ENCODE data around the gene TOM1.

TOM1 gene

DNA sequence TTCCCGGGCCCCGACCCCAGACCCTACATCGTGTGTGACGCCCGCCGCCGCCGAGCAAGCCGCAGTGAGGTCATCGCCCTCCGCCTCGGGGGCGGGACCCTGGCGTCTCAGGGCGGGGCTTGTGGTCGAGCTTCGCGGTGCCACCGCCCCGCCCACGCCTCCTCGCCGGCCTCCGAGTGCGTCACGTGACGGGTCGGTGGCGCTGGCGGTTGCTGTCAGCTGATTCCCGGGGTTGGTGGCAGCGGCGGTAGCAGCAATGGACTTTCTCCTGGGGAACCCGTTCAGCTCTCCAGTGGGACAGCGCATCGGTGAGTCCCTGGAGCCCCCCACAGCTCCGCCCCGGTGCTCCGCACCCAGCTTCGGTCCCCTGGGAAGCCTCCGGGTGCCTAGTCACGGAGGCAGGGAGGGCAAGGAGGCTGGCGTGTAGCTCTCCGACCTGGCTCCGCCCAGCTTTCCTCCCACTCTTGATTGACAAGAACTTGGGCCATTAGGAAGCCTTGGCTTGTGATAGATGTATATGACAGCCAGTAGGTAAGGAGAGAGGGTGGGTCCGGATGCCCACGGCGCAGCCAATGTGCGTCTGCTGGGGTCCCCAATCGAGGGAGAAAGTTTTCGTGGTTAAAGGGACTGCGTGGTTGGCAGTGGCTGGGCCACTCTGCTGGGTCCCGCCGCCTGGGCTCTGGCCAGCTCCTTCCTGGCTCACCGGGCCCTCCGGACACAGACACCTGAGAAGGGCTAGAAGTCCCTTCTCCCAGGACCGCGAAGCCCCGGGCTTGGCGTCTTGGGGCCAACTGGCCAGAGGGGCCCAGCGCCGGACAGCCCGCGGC lies at the start of gene TOM1:
Gene TOM1 (plus strand): TSS at position 222 of the 827 bp plus-strand sequence. CDS start 35 bp downstream, at position 257.
- peak; percentile 91 for DNase-seq (ENCODE audit: extremely low read depth in 1 of 2, low read depth in 1 of 2)

DNA sequence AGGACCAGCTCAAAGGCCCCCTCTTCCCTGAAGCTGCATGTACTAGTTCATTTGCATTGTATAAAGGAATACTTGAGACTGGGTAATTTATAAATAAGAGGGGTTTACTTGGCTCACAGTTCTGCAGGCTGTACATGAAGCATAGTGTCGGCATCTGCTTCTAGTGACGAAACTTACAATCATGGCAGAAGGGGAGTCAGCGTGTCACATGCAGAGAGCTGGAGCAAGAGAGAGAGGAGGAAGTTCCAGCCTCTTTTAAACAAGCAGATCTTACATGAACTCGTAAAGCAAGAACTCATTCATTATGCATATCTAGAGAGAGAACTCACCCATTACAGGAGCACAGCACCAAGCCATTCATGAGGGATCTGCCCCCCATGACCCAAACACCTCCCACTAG lies 49.5 kb upstream of the TOM1 start:
- no peak for DNase-seq (ENCODE audit: extremely low read depth in 1 of 2, low read depth in 1 of 2)

DNA sequence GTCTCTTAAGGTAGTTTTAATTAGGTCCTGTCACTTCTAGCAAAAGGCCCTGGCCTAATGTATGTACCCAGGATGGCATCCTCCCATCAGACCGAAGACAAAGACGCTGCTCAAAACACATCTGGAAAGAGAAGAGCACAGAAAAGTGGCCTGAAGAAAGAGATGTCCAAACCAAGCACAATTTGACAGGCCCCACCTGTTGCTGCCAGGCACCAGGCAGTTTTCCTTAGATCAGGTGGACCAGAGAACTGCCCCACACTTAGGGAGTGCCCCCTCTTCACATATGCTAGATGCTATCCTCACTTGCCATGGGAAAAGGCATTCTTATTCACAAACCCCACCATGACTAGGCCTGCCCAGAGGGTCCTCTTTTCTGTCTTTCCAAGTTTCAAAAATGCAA lies 45.7 kb upstream of the TOM1 start:
- DNase-seq (ENCODE audit: extremely low read depth in 1 of 2, low read depth in 1 of 2): no peak

DNA sequence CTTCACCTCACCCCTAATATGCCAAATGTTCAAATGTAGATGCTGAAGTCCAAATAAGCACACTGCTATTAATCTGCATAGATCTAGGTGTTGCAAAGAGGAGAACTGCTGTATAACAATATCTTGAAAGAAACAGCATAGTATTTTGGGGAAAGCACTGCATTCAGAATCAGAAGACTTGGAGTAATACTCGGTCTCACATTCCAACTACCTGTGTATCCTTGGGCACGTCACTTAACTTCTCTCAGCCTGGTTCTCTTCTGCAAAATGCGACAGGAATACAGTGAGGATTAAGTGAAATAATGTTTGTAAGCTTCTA lies 42.7 kb upstream of the TOM1 start:
- no peak for DNase-seq (ENCODE audit: extremely low read depth in 1 of 2, low read depth in 1 of 2)

DNA sequence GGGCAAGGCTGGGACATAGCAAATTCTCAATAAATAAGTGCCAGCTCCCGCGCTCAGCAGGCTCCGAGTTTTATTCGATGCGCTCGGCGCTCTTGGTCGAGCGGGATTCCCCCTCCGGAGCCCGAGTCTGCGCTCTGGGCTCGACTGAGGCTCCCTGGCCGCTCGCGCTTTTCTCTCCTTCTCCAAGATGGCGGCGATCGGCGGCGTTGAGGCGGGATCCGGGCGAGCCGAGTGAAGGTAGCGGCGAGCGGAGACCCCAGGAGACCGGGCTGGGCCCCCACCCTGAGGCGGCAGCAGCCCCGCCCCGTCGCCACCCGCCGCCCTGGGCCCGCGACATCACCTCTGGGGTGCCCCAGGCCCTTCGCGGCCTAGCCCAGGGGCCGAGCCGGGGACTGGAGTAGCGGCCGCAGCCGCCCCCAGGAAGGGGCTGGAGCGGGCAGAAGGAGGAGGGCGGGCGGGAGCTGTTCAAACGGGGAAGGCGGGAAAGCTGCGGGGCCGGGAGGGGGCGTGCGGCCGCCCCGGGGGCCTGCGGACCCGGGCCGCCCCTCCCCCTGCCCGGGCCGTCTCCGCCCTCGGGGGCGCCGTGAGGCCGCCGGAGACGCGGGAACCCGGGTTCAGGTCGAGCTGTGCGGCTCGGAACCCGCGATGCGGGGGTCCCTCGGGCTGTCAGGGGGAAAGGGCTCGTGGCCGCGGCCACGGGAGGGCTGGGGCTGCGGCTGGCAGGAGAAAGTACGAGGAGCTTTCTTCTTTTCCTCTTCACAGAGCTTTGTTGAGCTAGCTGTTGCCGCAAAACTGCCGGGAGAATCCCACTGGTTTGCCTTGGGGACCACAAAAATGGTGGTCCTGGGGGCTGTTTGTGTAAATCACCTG lies 42.1 kb upstream of the TOM1 start, which contains the start of gene HMGXB4:
Gene HMGXB4 (plus strand): TSS at position 173 of the 870 bp plus-strand sequence. CDS start 4,898 bp downstream, outside the sequence.
- DNase-seq (ENCODE audit: extremely low read depth in 1 of 2, low read depth in 1 of 2): peak; percentile 63 to 77

- no peak for DNase-seq (ENCODE audit: extremely low read depth in 1 of 2, low read depth in 1 of 2)
Measured at GRCh38 chr22:35258191-35258988, 41.3 kb upstream of the TOM1 start.

DNA sequence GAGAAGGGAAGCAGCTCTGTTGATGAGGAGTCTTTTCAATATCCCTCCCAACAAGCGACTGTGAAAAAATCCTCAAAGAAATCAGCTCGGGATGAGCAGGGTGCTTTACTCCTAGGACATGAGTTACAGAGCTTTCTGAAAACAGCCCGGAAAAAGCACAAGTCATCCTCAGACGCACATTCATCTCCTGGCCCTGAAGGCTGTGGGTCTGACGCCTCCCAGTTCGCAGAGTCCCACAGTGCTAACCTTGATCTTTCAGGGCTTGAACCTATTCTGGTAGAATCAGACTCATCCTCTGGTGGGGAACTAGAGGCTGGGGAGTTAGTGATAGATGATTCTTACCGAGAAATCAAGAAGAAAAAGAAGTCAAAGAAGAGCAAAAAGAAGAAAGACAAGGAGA lies 34.7 kb upstream of the TOM1 start:
- no peak for DNase-seq (ENCODE audit: extremely low read depth in 1 of 2, low read depth in 1 of 2)

DNA sequence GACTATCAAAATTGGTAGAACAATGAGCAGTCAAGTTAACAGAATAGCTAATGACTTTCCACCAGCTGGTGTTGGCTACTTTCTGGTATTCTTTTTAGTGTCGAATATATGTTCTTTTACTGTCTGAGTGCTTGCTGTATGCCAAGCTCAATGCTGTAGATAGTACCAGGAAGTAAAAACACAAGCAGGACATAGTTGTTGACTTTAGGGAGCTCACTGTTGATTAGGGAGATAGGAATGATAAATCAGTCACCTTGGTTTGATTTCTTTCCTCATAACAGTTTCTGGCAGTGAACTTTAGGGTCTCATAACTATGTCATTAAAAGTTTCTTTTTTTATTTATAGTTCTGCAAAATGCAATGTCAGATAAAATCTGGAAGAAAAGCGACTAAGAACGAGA lies 33.4 kb upstream of the TOM1 start:
- no peak for DNase-seq (ENCODE audit: extremely low read depth in 1 of 2, low read depth in 1 of 2)

DNA sequence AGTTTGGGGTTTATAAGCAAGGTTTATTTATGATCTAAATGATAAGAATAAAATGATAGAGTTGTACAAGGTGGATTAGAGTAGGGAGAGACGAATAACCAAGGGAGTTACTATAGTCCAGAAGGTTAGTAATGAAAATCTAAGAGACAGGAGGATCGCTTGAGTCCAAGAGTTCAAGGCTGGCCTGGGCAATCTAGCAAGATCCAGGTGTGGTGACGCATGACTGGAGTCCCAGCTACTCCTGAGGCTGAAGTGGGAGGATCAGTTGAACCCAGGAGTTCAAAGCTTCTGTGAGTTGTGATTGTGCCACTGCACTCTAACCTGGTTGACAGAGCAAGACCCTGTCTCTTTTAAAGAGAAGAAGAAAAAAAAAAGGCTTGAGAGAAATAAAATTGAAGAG lies 30.1 kb upstream of the TOM1 start:
- DNase-seq (ENCODE audit: extremely low read depth in 1 of 2, low read depth in 1 of 2): no peak

- DNase-seq (ENCODE audit: extremely low read depth in 1 of 2, low read depth in 1 of 2): no peak
Measured at GRCh38 chr22:35274154-35274871, 25.4 kb upstream of the TOM1 start.

DNA sequence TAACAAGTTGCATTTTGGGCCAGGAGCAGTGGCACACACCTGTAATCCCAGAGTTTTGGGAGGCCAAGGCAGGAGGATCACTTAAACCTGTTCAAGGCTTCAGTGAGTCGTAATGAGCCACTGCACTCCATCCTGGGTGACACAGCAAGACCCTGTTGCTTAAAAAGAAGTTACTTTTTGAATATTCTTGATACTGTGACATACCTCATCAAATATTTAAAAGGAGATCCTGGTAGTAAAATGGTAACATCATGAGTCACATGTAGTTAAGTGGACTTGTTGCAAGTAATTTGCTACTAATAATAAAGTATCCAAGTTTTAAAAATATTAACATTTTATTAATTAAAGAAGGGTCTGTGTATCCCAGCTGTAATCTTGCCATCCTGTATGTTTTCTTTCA lies 24.1 kb upstream of the TOM1 start:
- no peak for DNase-seq (ENCODE audit: extremely low read depth in 1 of 2, low read depth in 1 of 2)

GRCh38 chr22:35276019-35276418 lies 23.7 kb upstream of the TOM1 start:
- no peak for DNase-seq (ENCODE audit: extremely low read depth in 1 of 2, low read depth in 1 of 2)

DNA sequence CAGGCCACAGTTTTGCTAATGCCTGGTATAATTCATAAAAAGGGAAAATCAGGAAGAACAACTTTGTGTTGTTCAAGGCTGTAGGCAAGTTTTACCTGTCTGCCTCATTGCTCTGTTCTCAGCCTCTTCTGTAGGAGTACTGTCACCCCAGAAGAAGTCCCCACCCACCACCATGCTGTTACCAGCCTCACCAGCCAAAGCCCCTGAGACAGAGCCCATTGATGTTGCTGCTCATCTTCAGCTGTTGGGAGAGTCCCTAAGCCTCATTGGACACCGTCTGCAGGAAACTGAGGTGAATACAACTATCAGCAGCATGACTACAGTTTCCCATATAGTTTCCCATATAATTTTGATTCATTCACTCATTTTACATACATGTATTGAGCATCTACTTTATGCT lies 11.6 kb upstream of the TOM1 start:
- no peak for DNase-seq (ENCODE audit: extremely low read depth in 1 of 2, low read depth in 1 of 2)

GRCh38 chr22:35292786-35293185 lies 6.9 kb upstream of the TOM1 start:
- no peak for DNase-seq (ENCODE audit: extremely low read depth in 1 of 2, low read depth in 1 of 2)

- DNase-seq (ENCODE audit: extremely low read depth in 1 of 2, low read depth in 1 of 2): no peak
Measured at GRCh38 chr22:35296051-35296450, 3.6 kb upstream of the TOM1 start.

GRCh38 chr22:35299217-35299672 lies 449 bp upstream of the TOM1 start:
- no peak for DNase-seq (ENCODE audit: extremely low read depth in 1 of 2, low read depth in 1 of 2)

GRCh38 chr22:35301372-35301874 lies 1.7 kb downstream of the TOM1 start:
- no peak for DNase-seq (ENCODE audit: extremely low read depth in 1 of 2, low read depth in 1 of 2)

DNA sequence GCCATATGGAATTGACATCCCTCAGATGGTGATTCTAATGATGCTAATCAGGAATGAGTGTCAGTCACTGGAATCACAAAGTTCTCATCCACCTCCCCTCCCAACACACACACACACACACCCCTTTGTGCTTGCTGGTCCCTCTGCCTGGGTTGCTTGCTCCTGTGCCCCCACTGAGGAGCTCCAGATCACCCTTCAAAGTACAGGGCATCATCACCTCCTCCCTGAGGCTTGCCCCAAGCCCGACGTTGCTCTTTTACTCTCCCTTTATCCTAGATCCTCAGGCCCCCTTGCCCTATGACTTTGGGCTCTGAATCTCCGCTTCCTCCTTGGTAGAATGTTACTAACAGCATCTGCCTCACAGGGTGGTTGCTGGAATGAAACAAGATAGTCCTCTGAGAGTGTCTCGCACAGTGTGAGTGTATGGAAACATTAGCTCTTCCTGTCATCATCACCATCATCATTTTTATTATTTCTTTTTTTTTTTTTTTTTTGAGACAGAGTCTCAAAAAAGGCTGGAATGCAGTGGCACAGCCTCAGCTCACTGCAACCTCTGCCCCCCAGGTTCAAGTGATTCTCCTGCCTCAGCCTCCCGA lies 3.4 kb downstream of the TOM1 start:
- no peak for DNase-seq (ENCODE audit: extremely low read depth in 1 of 2, low read depth in 1 of 2)

DNA sequence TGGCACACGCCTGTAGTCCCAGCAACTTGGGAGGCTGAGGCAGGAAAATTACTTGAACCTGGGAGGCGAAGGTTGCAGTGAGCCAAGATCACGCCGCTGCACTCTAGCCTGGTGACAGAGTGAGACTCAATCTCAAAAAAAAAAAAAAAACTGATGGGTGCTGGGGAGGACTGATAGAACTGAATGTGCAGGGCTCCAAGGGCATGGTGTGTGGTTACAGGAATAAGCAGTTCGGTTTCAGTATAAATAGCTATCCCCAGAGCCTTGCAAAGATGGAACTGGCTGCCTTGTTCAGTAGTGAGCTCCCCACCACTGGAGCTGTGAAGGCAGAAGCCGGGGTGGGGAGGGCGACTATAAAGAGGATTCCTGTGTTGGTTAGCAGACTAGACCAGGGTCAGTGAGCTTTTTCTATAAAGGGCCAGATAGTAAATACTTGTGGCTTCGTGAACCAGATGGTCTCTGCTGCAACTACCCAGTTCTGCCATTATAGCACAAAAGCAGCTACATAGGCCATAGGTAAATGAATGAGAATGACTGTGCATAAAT lies 5.9 kb downstream of the TOM1 start:
- no peak for DNase-seq (ENCODE audit: extremely low read depth in 1 of 2, low read depth in 1 of 2)
